Retinal pigment epithelial cell (primary cell): ENCODE results near the gene TPSD1.
"Not testable (repeated sequence)": the region's sequence is repeated elsewhere in the genome, so short reads cannot be mapped to it uniquely, and the experiment has no call there.

Source experiments
- DNase-seq: peaks from one replicate; pipeline ENCODE4 v3.0.0-alpha.2; 2010; ENCODE audit warnings: low read depth
- H3K4me3 ChIP-seq: 2 replicates; pipeline ENCODE4 v1.5.1; 2011; ENCODE audit warnings: mild to moderate bottlenecking, low read length, control low read depth, moderate library complexity
- CTCF ChIP-seq: conservative IDR thresholded peaks from 2 replicates; pipeline ENCODE4 v1.5.1; 2011; ENCODE audit warnings: low read depth, low read length, control low read depth, inconsistent platforms

The TPSD1 gene

GRCh38 chr16:1253701-1254364 is 2.0 kb upstream of the TPSD1 start:
- not testable (repeated sequence) for DNase-seq, H3K4me3 ChIP-seq

GRCh38 chr16:1254821-1255220 is 1.0 kb upstream of the TPSD1 start:
- H3K4me3 ChIP-seq, DNase-seq: not testable (repeated sequence)

- DNase-seq, H3K4me3 ChIP-seq: not testable (repeated sequence)
Observed at GRCh38 chr16:1256296-1256873, 516 bp downstream of the TPSD1 start.

GRCh38 chr16:1256874-1257322 is 1.0 kb downstream of the TPSD1 start:
- TF ChIP-seq CTCF = no peak
- no peak overlapping the region for H3K4me3 ChIP-seq
- no peak for DNase-seq

GRCh38 chr16:1257561-1258224 is 1.8 kb downstream of the TPSD1 start:
- no peak for DNase-seq
- no peak overlapping the region for H3K4me3 ChIP-seq

GRCh38 chr16:1258225-1258600 is 2.3 kb downstream of the TPSD1 start:
- no peak overlapping the region for H3K4me3 ChIP-seq
- no peak for TF ChIP-seq CTCF
- DNase-seq = no peak

More at GRCh38 chr16:1257561-1258224, 1.8 kb downstream of the TPSD1 start:
- no peak for TF ChIP-seq CTCF

GRCh38 chr16:1258906-1259759 is 3.3 kb downstream of the TPSD1 start:
- DNase-seq = no peak
- H3K4me3 ChIP-seq = no peak overlapping the region
- TF ChIP-seq CTCF = no peak

GRCh38 chr16:1259760-1260068 is 3.8 kb downstream of the TPSD1 start:
- TF ChIP-seq CTCF = no peak
- no peak for DNase-seq
- no peak overlapping the region for H3K4me3 ChIP-seq
